GM12878 (cell line): ENCODE results near the gene SMIM35. TPM values are rescaled to one million over a fixed set of nuclear protein-coding genes. Genes with fewer than 3 reads are reported as not detected.
A peak's percentile ranks its signal among the peaks of the same experiment; 100 is the strongest.

ENCODE experiments used
- ATAC-seq: fragments of 200-7000 bp; cut with Tn5 transposase; 3 replicates; pipeline ENCODE4 v1.9.1; 2020; ENCODE audit warnings: mild to moderate bottlenecking, moderate library complexity
- BruUV-seq: library from RNA; stranded (reverse); fragments of 400-500 nt; replicated peaks from 2 replicates; lab custom pipeline; 2021; lab: Mats Ljungman, UMichigan
- CTCF ChIA-PET: fragments of 300-600 bp; sonication (Branson Sonifier 250); formaldehyde crosslinking; extraction: SDS; loops from one replicate; lab custom pipeline; 2021; ENCODE audit warnings: inconsistent platforms; lab: Yijun Ruan, JAX
- POLR2A ChIA-PET: fragments of 350-600 bp; formaldehyde crosslinking; extraction: SDS; loops from one replicate; lab custom pipeline; 2021; ENCODE audit warnings: inconsistent platforms; lab: Charles Lee
- RAD21 ChIA-PET: fragments of 300-600 bp; sonication (Branson Sonifier 250); formaldehyde crosslinking; loops from one replicate; lab custom pipeline; 2023; ENCODE audit warnings: antibody characterized with exemption; ENCODE audit not compliant: unreplicated experiment; lab: Charles Lee
- SMC1A ChIA-PET: fragments of 300-600 bp; sonication (Branson Sonifier 250); formaldehyde crosslinking; loops from one replicate; lab custom pipeline; 2023; ENCODE audit not compliant: unreplicated experiment, uncharacterized antibody; lab: Charles Lee
- DNase-seq: peaks from one replicate; pipeline ENCODE4 v3.0.0-alpha.2; 2011; ENCODE audit warnings: low read depth, low spot score
- FAIRE-seq: peaks from 3 replicates; lab custom pipeline; 2011; peaks lifted over from hg19 to GRCh38; lab: Jason Lieb, UNC
- H2AFZ ChIP-seq: 2 replicates; pipeline ENCODE4 v1.6.0; 2011; ENCODE audit warnings: low read depth, low read length, control low read depth; ENCODE audit not compliant: control insufficient read depth
- H3K27ac ChIP-seq: 2 replicates; pipeline ENCODE4 v1.5.1; 2011; ENCODE audit warnings: control low read depth; ENCODE audit not compliant: control insufficient read depth, insufficient read depth
- H3K27me3 ChIP-seq, 2 experiments: replicated peaks in 1 of 2; 2 replicates each; pipeline versions ENCODE4 v1.6.0 to v1.6.1; 2011; ENCODE audit warnings: low read length in 1 of 2; ENCODE audit not compliant: control insufficient read depth in 2 of 2, insufficient read depth in 2 of 2
- H3K36me3 ChIP-seq, 2 experiments: 2 replicates each; pipeline ENCODE4 v1.5.1; 2011; ENCODE audit warnings: low read length in 1 of 2; ENCODE audit not compliant: control insufficient read depth in 2 of 2, insufficient read depth in 2 of 2
- H3K4me1 ChIP-seq: 2 replicates; pipeline ENCODE4 v1.6.1; 2011; ENCODE audit warnings: mild to moderate bottlenecking, low read length, moderate library complexity, mixed read lengths; ENCODE audit not compliant: control insufficient read depth, insufficient read depth
- H3K4me2 ChIP-seq: 2 replicates; pipeline ENCODE4 v1.6.0; 2011; ENCODE audit warnings: control low read depth; ENCODE audit not compliant: control insufficient read depth, insufficient read depth
- H3K4me3 ChIP-seq: fragments of 200-600 bp; sonication (generic); 2 replicates; pipeline ENCODE4 v1.5.1; 2016
- H3K79me2 ChIP-seq: 2 replicates; pipeline ENCODE4 v1.6.0; 2011; ENCODE audit warnings: low read length; ENCODE audit not compliant: control insufficient read depth, insufficient read depth
- H3K9ac ChIP-seq: 2 replicates; pipeline ENCODE4 v1.8.0; 2011; ENCODE audit warnings: low read length, control low read depth, mixed read lengths; ENCODE audit not compliant: control insufficient read depth, insufficient read depth
- H3K9me3 ChIP-seq: replicated peaks from 3 replicates; pipeline ENCODE4 v1.5.1; 2011; ENCODE audit warnings: mild to moderate bottlenecking, low read length; ENCODE audit not compliant: control insufficient read depth, insufficient read depth
- H4K20me1 ChIP-seq: 2 replicates; pipeline ENCODE4 v1.6.0; 2011; ENCODE audit not compliant: control insufficient read depth, insufficient read depth
- BACH1 ChIP-seq: fragments of 450-650 bp; IDR thresholded peaks from 2 replicates; pipeline ENCODE4 v1.6.1; 2017; ENCODE audit warnings: mild to moderate bottlenecking, borderline replicate concordance
- BCL11A ChIP-seq: IDR thresholded peaks from 2 replicates; pipeline ENCODE4 v1.6.1; 2011; ENCODE audit warnings: low read depth, low read length
- BMI1 ChIP-seq: fragments of 450-650 bp; IDR thresholded peaks from 2 replicates; pipeline ENCODE4 v1.6.1; 2016; ENCODE audit warnings: mild to moderate bottlenecking, moderate library complexity, borderline replicate concordance
- CHD1 ChIP-seq: IDR thresholded peaks from 2 replicates; pipeline ENCODE4 v1.6.1; 2012; ENCODE audit warnings: low read depth, low read length, improper control_type of control experiment
- HDGF ChIP-seq: fragments of 450-650 bp; IDR thresholded peaks from 2 replicates; pipeline ENCODE4 v1.6.1; 2016; ENCODE audit warnings: antibody characterized with exemption
- IKZF1 ChIP-seq: fragments of 450-650 bp; conservative IDR thresholded peaks from 2 replicates; pipeline ENCODE4 v1.6.1; 2017; ENCODE audit warnings: antibody characterized with exemption, mild to moderate bottlenecking
- IRF3 ChIP-seq: fragments of 450-650 bp; IDR thresholded peaks from 2 replicates; pipeline ENCODE4 v1.6.1; 2014; ENCODE audit warnings: mild to moderate bottlenecking
- MLLT1 ChIP-seq: fragments of 450-650 bp; IDR thresholded peaks from 2 replicates; pipeline ENCODE4 v1.6.1; 2016; ENCODE audit warnings: mild to moderate bottlenecking
- MYC ChIP-seq: IDR thresholded peaks from 2 replicates; pipeline ENCODE4 v1.6.1; 2011; ENCODE audit warnings: mild to moderate bottlenecking, low read length, moderate library complexity, inconsistent platforms; ENCODE audit not compliant: insufficient read depth, insufficient replicate concordance, insufficient read length, severe bottlenecking
- RAD21 ChIP-seq: IDR thresholded peaks from 2 replicates; pipeline ENCODE4 v1.6.1; 2011; ENCODE audit warnings: mild to moderate bottlenecking, low read depth, low read length, moderate library complexity; ENCODE audit not compliant: insufficient read depth
- RAD51 ChIP-seq: fragments of 450-650 bp; IDR thresholded peaks from 2 replicates; pipeline ENCODE4 v1.6.1; 2016; ENCODE audit warnings: moderate library complexity, mild to moderate bottlenecking, inconsistent platforms
- RBBP5 ChIP-seq: fragments of 200-600 bp; sonication (generic); conservative IDR thresholded peaks from 2 replicates; pipeline ENCODE4 v1.6.1; 2016
- RCOR1 ChIP-seq: conservative IDR thresholded peaks from 2 replicates; pipeline ENCODE4 v1.6.1; 2012; ENCODE audit warnings: low read depth, low read length, improper control_type of control experiment
- TARDBP ChIP-seq: IDR thresholded peaks from 2 replicates; pipeline ENCODE4 v1.6.1; 2016; ENCODE audit warnings: borderline replicate concordance
- TCF3 ChIP-seq: IDR thresholded peaks from 2 replicates; pipeline ENCODE4 v1.6.1; 2012; ENCODE audit warnings: low read depth, mild to moderate bottlenecking, low read length, borderline replicate concordance; ENCODE audit not compliant: insufficient read depth
- YY1 ChIP-seq: IDR thresholded peaks from 2 replicates; pipeline ENCODE4 v1.6.1; 2011; ENCODE audit warnings: low read depth, mild to moderate bottlenecking, low read length
- WGBS: methylation state at CpG from one replicate; pipeline ENCODE4 v1.1.6; 2016; ENCODE audit warnings: low lambda C conversion rate; ENCODE audit not compliant: insufficient replicate concordance, insufficient coverage; ENCODE audit errors: missing lambda C conversion rate; 5-methylcytosine and 5-hydroxymethylcytosine counted together
- in situ Hi-C: fragments of 300-500 bp; cut with MboI; formaldehyde crosslinking; loops from 9 replicates; pipeline ENCODE4 v1.14.3; 2018; ENCODE audit warnings: mixed read lengths
- intact Hi-C: fragments of 100-400 bp; cut with micrococcal nuclease; formaldehyde crosslinking; loops from one replicate; pipeline ENCODE4 v1.14.2; 2022; ENCODE audit not compliant: unreplicated experiment
- polyA plus RNA-seq, 11 experiments: library from polyadenylated mRNA; depleted of rRNA in 4 of 11; unstranded in 6 of 11; stranded (reverse) in 5 of 11; fragments of >200 nt; fragmentation: Nextera tagmentation in 4 of 11; fragmentation: Illumina TruSeq in 1 of 11; extraction: Ambion mirVana in 4 of 11; extraction: Trizol in 1 of 11; gene quantifications; 1 replicate in 1 of 11; 2 replicates in 10 of 11; pipeline versions ENCODE4 v1.2.1 to v1.2.3, GENCODE V29; 2011 to 2016; ENCODE audit warnings: inconsistent platforms in 2 of 11, missing spikeins in 2 of 11, low read depth in 1 of 11
- total RNA-seq, 4 experiments: library from RNA; depleted of rRNA in 3 of 4; stranded (reverse); fragments of >200 nt in 3 of 4; fragmentation: Illumina TruSeq in 1 of 4; extraction: Trizol in 1 of 4; gene quantifications; 2 replicates each; pipeline versions ENCODE4 v1.2.1 to v1.2.3, GENCODE V29; 2013 to 2021

The SMIM35 gene
- total and polyA plus RNA-seq, 10 of the 15 experiments (the other 5 are each of a cell fraction or from before 2014, with no cell fraction given), result 0.02 to 1.1 (median 0.05) TPM; not detected in 5

GRCh38 chr11:118079491-118079890 lies 7.3 kb downstream of the SMIM35 start:
- peaks cover 1 to 4% of the 10 kb centered on the region in 2 experiments; a peak in 2 of 4 replicates for H3K27me3 ChIP-seq
- no peaks in the 10 kb centered on the region for H3K4me1 ChIP-seq
- H2AFZ ChIP-seq, result no peak overlapping the region
- DNase-seq (no peak), ATAC-seq (no peak), FAIRE-seq (no peak)
- no peak overlapping the region for H3K27ac ChIP-seq
- H3K9me3 ChIP-seq, result no peaks in the 10 kb centered on the region
- ChIA-PET POLR2A (no interaction called here), CTCF (interaction anchor here (0.6 to 2.3 kb wide), 4 partner anchors 12 to 271 kb away, joined by 3 to 8 read pairs (median 3); no protein-coding TSS in a partner anchor), SMC1A (interaction anchor here (0.7 to 2.0 kb wide), 6 partner anchors 9 to 133 kb away, joined by 3 to 7 read pairs (median 3); no protein-coding TSS in a partner anchor), RAD21 (interaction anchor here (0.8 kb wide), 1 partner anchor 37 kb away, joined by 3 read pairs; no protein-coding TSS in a partner anchor)
- H3K36me3 ChIP-seq, result no peaks in the 10 kb centered on the region
- no peaks in the 10 kb centered on the region for H3K79me2 ChIP-seq
- no peaks in the 10 kb centered on the region for H4K20me1 ChIP-seq
- WGBS, result 29% methylated on average over 10 of the region's 10 CpGs
- no peak overlapping the region for H3K9ac ChIP-seq
- intact Hi-C loops, result no loop called here
- H3K4me2 ChIP-seq, result no peak overlapping the region
- no peak overlapping the region for H3K4me3 ChIP-seq
- TF ChIP-seq IKZF1 (peak; percentile 25; the same call in 1 of the 2 replicates), IRF3 (no peak)
- in situ Hi-C loops, result no loop called here
- BruUV-seq, result no TSS peak

- in situ Hi-C loops, result no loop called here
- SMC1A ChIA-PET, result interaction anchor here (1.0 to 2.0 kb wide), 5 partner anchors 8 to 132 kb away, joined by 3 to 7 read pairs (median 3); no protein-coding TSS in a partner anchor
- peaks cover 1 to 4% of the 10 kb centered on the region in 2 experiments; a peak in 2 of 4 replicates for H3K27me3 ChIP-seq
- H3K9me3 ChIP-seq, result no peaks in the 10 kb centered on the region
- no peak for FAIRE-seq
- no peak overlapping the region for H3K4me2 ChIP-seq
- CTCF ChIA-PET, result interaction anchor here (1.0 to 2.3 kb wide), 3 partner anchors 13 to 270 kb away, joined by 3 to 8 read pairs (median 3); no protein-coding TSS in a partner anchor
- H4K20me1 ChIP-seq, result no peaks in the 10 kb centered on the region
- H3K9ac ChIP-seq, result no peak overlapping the region
- H3K4me1 ChIP-seq, result no peaks in the 10 kb centered on the region
- ATAC-seq, result no peak
- RAD21 ChIA-PET, result no interaction called here
- H3K4me3 ChIP-seq, result no peak overlapping the region
- H3K36me3 ChIP-seq, result no peaks in the 10 kb centered on the region
- no peak overlapping the region for H2AFZ ChIP-seq
- intact Hi-C loops, result no loop called here
- BruUV-seq, result no TSS peak
- POLR2A ChIA-PET, result no interaction called here
- TF ChIP-seq CHD1 (no peak), YY1 (no peak), BMI1 (no peak), MLLT1 (no peak), TCF3 (no peak), RBBP5 (no peak), RCOR1 (no peak), MYC (no peak), HDGF (no peak), BACH1 (no peak), IKZF1 (no peak), RAD21 (no peak), TARDBP (no peak), RAD51 (no peak), BCL11A (no peak)
- no peak for DNase-seq
- WGBS, result 20% methylated on average over 5 of the region's 5 CpGs
- no peaks in the 10 kb centered on the region for H3K79me2 ChIP-seq
- no peak overlapping the region for H3K27ac ChIP-seq
Measured at GRCh38 chr11:118078911-118079411, 7.8 kb downstream of the SMIM35 start.
